H54 (cell line): ENCODE measurements around the gene TGFBI.

Source experiments
- DNase-seq: peaks from one replicate; pipeline ENCODE4 v3.0.0; 2011; ENCODE audit warnings: low spot score, mixed read lengths; ENCODE audit not compliant: insufficient read length
- FAIRE-seq: peaks from 3 replicates; lab custom pipeline; 2011; peaks lifted over from hg19 to GRCh38; lab: Jason Lieb, UNC
- POLR2A ChIP-seq: IDR thresholded peaks from 2 replicates; pipeline ENCODE4 v1.6.1; 2011; ENCODE audit warnings: low read depth, mild to moderate bottlenecking, low read length

Gene TGFBI

GRCh38 chr5:136098176-136098575 lies 69.4 kb downstream of the TGFBI start:
- FAIRE-seq: no peak
- TF ChIP-seq POLR2A: no peak
- no peak for DNase-seq

- no peak for FAIRE-seq
- DNase-seq: no peak
Measured at GRCh38 chr5:136099870-136100269, 71.1 kb downstream of the TGFBI start.

GRCh38 chr5:136101884-136102283 lies 73.1 kb downstream of the TGFBI start:
- no peak for FAIRE-seq
- DNase-seq: no peak
- no peak for TF ChIP-seq POLR2A

More at GRCh38 chr5:136099870-136100269, 71.1 kb downstream of the TGFBI start:
- no peak for TF ChIP-seq POLR2A

GRCh38 chr5:136103118-136103517 lies 74.3 kb downstream of the TGFBI start:
- TF ChIP-seq POLR2A: no peak
- FAIRE-seq: no peak
- no peak for DNase-seq

GRCh38 chr5:136104306-136104965 lies 75.6 kb downstream of the TGFBI start:
- no peak for TF ChIP-seq POLR2A
- no peak for FAIRE-seq
- no peak for DNase-seq

- no peak for TF ChIP-seq POLR2A
- no peak for FAIRE-seq
- no peak for DNase-seq
Measured at GRCh38 chr5:136106351-136107031, 77.7 kb downstream of the TGFBI start.

- FAIRE-seq (no peak), DNase-seq (no peak)
- TF ChIP-seq POLR2A: no peak
Measured at GRCh38 chr5:136108180-136108611, 79.4 kb downstream of the TGFBI start.

- DNase-seq: no peak
- no peak for FAIRE-seq
- TF ChIP-seq POLR2A: no peak
Measured at GRCh38 chr5:136108766-136109165, 80.0 kb downstream of the TGFBI start.

- FAIRE-seq (no peak), DNase-seq (no peak)
- no peak for TF ChIP-seq POLR2A
Measured at GRCh38 chr5:136109453-136110135, 80.8 kb downstream of the TGFBI start.
